Measurements from ENCODE around the gene CCDC87.

CCDC87 gene

DNA sequence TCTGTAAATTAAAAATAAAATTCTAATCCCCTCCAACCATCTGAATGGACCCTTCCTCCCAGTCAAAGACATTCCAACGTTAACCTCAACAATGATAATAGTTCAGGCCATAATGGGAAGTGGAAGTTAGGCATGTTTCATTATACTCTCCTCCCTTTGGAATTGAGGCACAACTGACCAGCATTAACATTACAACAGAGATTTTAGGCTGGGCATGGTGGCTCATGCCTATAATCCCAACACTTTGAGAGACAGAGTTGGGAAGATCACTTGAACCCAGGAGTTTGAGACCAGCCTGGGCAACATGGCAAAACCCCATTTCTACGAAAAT, 22.0 kb downstream of the CCDC87 start:
- no peak for DNase-seq

DNA sequence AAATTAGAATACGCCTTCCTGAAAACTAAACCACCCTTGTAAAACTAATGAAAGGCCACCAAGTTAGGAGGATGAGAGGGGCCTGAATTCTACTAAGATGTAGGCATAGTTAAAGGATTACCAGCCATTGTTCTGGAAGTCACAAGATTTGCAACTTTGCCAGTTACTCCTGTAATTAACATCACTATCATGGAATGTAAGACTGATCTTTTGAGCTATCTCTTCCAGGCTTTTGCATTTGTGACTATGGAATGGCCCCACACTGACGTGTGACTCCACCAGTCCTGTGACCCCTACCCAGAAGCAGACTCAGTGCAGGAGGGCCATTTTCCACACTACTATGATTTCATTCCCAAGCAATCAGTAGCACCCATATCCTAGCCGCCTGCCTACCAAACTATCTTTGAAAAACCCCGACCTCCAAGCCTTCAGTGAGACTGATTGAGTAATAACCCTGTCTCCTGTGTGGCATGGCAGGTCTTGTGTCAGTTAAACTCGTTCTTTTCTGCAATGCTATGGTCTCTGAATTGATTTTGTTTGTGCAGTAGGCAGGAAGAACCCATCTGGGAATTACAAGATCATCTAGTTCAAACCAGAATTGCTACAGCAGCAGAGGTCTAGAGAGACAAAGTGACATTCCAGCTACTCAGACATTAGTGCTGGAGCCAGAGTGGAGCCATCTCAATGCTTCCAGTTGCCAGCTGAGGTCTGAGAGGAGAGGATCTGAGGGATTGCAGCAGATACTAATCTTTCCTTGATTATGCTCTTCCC, 22.6 kb downstream of the CCDC87 start:
- DNase-seq = no peak

DNA sequence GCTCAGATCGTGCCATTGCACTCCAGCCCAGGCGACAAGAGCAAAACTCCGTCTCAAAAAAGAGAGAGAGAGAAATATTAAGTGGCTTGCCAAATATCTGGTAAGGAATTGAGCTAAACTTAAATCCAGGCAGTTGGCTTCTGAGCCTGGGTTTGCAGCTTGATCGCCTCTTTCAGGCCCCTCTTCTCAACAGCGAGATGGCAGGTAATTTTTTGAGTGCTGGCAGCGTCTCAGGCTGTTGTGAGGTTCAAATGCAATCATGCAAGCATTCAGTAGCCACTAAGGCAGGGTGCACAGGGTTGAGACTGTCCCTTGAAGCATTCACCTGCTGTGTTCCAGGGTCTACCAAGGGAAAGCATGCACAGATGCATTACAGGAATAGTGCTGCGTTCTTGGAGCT, 23.8 kb downstream of the CCDC87 start:
- no peak for DNase-seq

DNA sequence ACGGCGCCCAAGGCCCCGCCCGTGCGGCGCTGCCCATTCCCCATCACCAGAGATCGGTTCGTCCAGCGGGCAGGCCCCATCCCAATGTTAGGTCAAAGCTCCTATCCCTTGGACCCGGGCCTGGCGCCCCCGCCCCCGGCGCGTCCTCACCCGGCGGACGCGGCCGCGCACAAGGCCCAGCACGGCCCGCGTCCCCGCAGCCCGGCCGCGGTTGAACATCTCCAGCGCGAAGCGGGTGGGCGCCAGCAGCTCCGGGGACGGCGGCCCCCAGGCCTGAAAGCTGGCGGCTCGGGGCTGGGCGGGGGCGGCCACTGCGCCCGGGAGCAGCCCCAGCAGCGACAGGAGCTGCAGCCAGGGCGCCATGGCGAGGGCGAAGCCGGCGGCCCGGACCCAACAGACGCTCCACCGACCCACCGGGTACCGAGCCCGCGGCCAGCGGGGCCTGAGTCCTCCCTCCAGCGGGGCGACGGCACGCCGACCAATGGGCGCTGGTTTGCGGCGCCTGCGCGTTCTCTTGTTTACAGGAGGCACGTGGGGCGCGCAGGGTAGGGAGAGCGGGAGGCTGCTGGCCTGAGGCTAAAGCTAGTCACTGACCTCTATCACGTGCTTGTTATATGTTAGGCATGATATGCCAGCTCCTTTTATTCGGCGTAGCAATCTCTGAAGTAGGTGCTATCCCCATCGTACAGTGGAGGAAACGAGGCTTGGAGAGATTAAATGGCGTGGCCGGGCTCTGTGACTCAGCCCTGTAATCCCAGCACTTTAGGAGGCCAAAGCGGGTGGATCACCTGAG, 24.5 kb downstream of the CCDC87 start, which contains the start of gene CTSF:
CTSF (minus strand) TSS at position 483 of the 793 bp plus-strand sequence; CDS start at position 363, 120 bp downstream.
- DNase-seq = peak; percentile 72

DNA sequence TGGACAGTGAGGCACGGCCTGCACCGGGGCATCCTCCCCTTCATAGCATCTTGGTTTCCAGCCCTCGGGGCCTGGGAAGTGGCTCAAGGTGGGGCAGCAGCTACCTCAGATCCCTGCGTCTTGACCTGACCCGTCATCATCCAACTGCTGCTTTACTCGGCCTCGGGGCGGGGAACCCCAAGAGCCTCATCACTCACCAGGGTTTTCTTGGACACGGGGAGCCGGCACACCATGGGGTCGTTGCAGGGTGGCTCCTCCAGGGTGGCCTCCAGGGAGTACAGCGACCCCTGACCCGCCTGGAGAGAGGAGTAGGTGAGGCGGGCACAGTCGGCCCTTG, 25.1 kb downstream of the CCDC87 start:
- DNase-seq = no peak

DNA sequence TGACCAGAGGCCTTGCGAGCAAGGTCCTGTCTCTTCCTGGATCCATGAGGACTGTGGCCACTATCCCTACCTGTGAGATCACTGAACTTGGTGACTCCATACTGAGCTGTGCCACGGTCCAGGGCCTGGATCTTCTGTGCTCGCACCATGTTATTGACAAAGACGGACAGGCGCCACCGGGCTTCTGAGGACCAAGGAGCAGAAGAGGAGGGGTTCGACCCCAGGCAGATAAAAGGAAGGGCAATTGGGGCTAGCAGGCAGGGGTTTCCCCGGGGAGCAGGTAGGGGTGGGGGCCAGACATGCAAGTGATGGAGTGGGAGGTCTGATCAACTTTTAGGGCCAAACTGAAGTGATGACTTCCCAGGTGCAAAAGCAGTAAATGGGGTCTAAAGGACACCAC, 26.6 kb downstream of the CCDC87 start:
- DNase-seq = no peak

DNA sequence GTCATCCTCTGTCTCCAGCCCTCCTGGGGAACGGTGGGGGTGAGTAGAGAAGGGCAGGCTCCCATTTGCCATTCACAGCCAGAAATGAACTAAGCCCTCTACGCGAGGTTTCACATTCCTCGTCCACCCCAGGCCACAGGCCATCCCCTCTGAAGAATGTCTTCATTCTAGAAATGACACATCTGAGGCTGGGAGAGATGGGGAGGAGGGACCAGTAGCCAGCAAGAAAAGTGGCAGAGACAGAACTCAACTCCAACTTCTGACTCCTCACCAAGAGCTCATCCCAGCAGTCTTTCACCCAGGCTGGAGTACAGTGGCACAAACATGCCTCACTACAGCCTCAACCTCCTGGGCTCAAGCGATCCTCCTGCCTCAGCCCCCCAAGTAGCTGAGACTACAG, 27.9 kb downstream of the CCDC87 start:
- no peak for DNase-seq

DNA sequence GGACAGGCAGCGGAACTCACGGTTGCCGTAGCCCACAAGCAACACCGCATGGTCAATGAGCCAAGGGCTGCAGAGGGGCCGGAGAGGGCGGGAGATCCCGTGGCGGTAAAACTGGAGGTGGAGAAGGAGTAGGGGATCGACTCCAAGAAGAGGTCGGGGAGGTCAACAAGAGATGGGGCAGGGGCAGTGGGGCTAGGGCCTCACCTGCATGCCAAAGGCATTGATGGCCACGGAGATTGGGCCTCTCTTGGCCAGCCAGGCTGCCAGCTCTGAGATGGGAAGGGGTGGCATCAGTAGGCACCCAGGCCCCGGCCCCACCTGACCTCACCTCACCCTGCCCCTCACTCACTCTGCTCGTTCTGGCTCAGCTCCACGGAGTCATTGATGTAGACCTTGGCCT, 28.3 kb downstream of the CCDC87 start:
- DNase-seq = no peak

DNA sequence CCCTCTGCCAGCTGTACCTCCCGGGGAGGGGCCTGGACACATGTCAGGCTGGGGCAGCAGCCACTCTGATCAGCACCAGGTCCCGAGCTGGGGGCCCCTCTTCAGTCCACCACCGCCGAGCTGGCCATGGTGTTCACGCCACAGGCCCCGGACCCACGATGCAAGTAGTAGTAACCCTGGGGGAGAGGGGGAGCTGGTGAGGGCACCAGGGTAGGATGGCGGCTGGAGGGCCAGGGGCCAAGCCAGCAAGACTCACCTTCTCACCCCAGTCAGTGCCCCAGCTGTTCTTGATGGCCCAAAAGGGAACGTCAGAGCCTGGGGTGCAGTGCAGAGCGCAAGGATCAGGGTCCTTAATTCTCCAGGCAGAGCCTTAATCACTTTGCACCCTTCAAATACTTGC, 29.0 kb downstream of the CCDC87 start:
- no peak for DNase-seq

DNA sequence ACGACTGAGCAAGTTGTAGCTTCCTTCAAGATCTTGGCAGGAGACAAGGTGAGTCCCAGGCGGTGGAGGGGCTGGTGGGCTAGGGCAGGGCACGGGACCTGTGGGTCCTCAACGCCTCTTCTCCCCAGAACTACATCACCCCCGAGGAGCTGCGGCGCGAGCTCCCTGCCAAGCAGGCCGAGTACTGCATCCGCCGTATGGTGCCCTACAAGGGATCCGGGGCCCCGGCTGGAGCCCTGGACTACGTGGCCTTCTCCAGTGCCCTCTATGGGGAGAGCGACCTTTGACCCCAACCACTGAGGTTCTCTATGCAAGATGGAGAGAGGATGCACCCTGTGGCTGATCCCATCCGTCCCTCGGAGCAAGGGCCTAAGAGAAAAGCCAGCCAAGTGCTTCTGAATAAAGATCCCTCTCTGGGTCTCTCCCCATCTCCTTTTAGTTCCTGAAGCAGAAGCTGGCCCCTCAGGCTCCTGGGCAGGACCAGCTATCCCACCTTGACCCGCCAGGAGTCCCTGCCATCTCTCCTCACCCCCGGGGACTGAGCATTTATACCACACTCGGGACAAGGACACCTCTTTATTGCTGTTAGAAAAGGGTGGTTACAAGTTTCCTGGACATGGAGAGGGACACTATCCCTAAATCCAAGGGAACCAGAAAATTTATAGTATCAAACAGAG, 29.8 kb downstream of the CCDC87 start:
- no peak for DNase-seq

DNA sequence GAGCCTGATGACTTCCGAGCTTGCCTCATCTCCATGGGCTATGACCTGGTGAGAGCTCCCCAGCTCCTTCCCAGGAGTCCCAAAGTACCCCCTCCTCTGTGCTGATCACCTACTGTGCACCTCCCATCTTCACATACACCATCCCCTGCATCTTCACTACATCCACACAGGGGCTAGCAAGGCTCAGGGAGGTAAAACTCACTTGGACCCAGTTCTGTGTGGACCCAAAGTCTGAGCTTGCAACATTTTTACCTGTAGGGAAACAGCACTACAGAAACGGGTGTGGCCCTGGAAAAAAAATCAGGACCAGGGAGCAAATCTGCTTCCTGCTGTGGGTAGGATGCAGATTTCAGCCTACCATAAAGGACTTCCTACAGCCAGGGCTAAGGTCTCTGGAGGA, 30.6 kb downstream of the CCDC87 start:
- no peak for DNase-seq

DNA sequence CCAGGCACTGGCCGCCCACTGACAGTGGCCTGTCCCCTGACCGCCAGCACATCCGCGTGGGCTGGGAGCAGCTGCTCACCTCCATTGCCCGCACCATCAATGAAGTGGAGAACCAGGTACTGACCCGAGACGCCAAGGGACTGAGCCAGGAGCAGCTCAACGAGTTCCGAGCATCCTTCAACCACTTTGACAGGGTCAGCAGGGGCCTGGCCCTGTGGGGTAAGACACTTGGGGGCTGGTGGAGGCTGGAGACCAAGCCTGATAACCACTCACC, 31.0 kb downstream of the CCDC87 start:
- DNase-seq = no peak

DNA sequence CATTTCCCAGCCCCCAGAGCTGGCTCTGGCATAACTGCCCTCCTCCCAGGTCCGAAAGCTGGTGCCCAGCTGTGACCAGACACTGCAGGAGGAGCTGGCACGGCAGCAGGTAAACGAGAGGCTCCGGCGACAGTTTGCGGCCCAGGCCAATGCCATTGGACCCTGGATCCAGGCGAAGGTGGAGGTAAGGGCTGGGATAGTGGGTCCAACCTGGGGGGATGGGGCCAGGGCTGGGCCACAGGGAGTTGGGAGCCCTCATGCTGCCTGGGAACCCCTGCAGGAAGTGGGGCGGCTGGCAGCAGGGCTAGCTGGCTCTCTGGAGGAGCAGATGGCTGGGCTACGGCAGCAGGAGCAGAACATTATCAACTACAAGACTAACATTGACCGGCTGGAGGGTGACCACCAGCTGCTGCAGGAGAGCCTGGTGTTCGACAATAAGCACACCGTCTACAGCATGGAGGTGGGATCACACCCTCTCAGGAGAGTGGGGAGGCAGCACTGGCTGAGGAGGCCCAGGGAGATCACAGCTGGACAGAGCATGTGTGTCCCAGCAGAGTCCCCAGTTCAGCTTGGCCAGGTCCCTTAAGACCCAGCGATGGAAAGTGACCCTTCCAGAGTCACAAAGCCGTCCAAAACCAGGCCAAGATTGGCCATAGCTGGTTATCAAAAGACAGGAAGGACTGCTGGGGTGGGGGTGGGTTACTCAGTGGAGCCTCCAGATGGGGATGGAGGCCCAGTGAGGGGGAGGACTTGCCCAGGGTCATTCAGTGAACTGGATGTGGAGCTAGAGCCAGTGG, 31.5 kb downstream of the CCDC87 start:
- no peak for DNase-seq

DNA sequence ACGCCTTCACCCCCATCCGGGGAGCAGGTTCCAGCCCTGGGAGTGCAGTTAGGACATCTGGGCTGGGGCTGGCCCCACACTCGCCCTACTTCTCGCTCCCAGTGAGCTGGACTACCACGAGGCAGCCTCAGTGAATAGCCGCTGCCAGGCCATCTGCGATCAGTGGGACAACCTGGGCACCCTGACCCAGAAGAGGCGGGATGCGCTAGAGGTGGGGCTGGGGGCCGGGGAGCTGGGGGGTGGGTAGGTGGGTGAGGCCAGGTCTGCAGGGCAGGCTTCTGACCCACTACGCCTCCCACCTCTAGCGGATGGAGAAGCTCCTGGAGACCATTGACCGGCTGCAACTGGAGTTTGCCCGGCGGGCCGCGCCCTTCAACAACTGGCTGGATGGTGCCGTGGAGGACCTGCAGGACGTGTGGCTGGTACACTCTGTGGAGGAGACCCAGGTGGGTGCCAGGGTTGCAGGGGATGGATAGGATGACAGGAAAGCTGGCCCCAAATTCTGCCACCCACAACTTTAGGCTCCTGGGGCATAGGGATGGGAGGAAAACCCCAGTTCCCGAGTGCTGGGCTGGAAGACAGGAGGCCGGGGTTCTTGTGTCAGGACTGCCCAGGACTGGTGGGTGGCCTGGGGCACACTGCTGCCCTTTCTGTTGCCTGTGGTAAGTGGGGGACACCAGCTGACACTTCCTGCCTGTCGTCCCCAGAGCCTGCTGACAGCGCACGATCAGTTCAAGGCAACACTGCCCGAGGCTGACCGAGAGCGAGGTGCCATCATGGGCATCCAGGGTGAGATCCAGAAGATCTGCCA, 32.8 kb downstream of the CCDC87 start:
- no peak for DNase-seq

DNA sequence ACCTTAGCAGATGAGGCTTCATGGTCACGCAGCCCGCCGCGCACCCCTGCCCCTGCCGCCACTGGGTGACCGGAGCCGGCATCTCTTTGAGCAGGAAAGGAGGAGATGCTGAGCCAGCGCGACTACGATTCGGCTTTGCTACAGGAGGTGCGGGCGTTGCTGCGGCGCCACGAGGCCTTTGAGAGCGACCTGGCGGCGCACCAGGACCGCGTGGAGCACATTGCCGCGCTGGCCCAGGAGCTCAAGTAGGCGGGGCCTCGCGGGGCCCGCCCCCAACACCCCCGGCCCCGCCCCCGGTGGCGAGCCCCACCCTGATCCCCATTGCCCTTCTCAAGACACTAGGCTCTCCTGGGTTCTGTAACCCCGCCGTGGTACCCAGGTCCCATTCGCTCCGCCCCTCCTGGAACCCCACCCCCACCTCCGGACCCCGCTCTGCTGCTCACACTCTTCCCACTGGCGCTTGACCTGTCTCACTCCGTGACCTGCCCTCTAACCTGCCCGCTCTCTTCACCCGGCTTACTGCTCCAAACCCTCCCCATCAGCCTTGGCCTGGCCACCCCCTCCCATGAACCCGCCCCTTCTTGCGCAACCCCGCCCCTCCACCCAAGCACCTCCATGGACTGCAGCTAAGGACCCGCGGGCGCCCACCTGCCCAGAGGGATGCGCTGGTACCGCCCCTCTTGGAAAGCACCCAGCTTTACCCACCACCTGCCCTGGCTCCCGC, 33.6 kb downstream of the CCDC87 start:
- peak; percentile 52 for DNase-seq

DNA sequence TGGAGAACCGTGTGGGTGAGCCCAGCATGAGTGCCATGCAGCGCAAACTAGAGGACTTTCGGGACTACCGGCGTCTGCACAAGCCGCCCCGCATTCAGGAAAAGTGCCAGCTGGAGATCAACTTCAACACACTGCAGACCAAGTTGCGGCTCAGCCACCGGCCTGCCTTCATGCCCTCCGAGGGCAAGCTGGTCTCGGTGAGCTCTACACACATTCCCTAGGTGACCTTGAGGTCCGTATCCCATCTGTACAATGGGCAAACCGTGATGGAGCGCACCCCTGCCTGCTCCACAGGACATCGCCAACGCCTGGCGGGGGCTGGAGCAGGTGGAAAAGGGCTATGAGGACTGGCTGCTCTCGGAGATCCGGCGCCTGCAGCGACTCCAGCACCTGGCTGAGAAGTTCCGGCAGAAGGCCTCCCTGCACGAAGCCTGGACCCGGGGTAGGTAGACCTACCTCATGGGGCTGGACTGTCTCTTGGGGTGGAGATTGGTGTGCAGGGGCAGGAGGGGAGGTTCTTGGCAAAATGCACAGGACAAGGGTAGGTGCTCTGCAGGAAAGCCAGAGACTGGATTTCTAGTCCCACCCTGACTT, 35.0 kb downstream of the CCDC87 start:
- no peak for DNase-seq

DNA sequence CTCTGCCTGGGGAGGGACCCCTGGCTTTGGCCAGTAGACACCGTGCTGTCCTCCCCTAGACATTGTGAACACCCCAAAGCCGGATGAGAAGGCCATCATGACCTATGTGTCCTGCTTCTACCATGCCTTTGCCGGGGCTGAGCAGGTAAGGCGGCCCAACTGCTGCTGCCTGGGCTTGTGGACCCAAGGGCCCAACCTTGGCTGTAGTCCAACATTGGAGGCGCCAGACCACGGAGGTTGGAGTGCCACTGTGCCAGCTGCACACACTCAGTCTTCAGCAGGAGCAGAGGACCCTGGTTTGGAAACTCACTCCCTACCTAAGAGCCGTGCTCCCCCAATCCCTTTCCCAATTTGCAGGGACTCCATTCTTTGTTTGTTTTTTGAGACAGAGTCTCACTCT, 36.8 kb downstream of the CCDC87 start:
- DNase-seq = no peak

DNA sequence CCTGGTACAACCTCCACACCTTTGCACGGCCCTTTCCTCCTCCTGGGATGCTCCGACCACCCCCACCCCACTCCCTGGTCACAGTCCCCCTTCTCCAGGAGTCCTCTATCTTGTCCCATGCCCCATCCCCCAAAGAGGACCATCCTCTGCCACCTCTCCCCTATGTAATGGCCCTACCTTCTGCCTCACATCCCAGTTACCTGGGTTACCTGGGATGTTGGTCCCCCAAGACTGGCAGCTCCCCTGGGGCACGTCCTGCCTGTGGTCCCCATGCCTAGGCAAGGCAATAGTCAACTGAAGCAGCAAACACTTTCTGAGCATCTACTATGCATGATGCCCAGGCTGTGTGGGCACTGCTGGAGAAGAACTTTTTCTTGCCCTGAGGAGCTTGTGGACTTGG, 37.4 kb downstream of the CCDC87 start:
- DNase-seq = no peak

DNA sequence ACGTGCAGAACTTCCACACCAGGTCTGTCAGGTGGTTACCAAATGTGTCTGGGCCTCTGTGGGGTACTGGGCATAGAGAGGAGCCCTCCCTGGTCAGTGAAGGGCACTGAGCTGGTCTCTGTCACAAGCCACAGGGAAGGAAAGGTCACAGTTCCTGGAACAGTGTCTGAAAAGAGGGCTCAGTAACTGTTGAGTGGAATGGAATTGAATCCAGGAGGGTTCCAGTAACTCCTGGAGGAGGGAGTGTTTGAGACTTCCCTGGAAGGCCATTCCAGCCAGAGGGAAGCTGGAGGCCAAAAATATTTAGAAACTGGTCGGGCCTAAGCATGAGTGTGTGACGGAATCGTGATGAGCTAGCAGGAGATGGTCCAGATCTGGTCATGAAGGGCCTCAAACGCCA, 38.3 kb downstream of the CCDC87 start:
- DNase-seq = no peak

DNA sequence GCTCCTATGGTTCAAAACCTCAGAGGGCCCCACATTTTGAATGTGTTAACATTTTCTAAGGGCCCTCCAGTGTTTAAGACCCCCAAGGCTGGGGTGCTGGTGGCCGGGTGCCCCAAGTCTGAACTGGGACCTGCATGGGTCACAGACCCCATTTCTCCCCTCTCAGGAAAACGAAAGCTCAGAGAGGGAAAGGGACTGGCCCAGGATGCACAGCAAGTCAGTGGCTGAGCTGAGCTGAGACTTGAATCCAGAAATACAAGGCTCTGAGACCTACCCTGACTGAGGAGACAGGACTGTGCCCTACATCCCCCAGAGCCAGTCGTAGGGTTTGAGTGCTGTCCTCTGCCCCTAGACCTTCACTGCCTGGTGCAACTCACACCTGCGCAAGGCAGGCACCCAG, 42.0 kb downstream of the CCDC87 start:
- DNase-seq = no peak

DNA sequence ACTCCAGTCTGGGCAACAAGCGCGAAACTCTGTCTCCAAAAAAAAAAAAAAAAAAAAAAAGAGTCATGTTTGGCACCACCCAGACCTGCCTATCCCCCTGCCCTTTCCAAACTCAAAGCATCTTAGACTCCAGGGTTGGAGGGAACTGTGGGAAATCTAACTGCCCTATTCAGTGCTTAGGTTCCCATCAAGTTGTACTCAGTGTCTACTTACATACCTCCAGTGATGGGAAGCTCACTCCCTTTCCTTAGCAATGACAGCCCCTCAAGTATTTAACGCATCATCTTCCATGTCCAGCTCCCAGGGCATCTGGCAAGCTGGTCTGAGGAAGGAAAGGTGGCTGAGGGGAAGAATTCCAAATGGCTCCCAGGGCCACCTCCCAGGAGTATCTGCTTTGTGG, 43.2 kb downstream of the CCDC87 start:
- DNase-seq = no peak
